K562 (cell line): ENCODE measurements around the gene STX3. TPM values are rescaled to one million over a fixed set of nuclear protein-coding genes. Genes with fewer than 3 reads are reported as not detected.

Experiments used
- ARID2 ChIP-seq: fragments of 450-650 bp; IDR thresholded peaks from 2 replicates; pipeline ENCODE4 v1.6.1; 2017; ENCODE audit warnings: antibody characterized with exemption, mild to moderate bottlenecking
- ASH1L ChIP-seq: fragments of 450-650 bp; IDR thresholded peaks from 2 replicates; pipeline ENCODE4 v1.6.1; 2018; ENCODE audit warnings: borderline replicate concordance, mild to moderate bottlenecking, low read depth; ENCODE audit not compliant: partially characterized antibody
- BHLHE40 ChIP-seq: IDR thresholded peaks from 2 replicates; pipeline ENCODE4 v1.6.1; 2011; ENCODE audit warnings: low read length, improper control_type of control experiment
- CEBPB ChIP-seq: fragments of 450-650 bp; IDR thresholded peaks from 2 replicates; pipeline ENCODE4 v1.6.1; 2016; ENCODE audit warnings: missing genetic modification characterization, missing compliant biosample characterization
- CEBPG ChIP-seq, 3 experiments: fragments of 200-800 bp in 1 of 3; sonication (Bioruptor generic) in 1 of 3; sonication (generic) in 1 of 3; formaldehyde crosslinking in 1 of 3; IDR thresholded peaks in 2 of 3; conservative IDR thresholded peaks in 1 of 3; 2 replicates each; pipeline versions ENCODE4 v1.6.1 to v1.8.0; 2016 to 2022; ENCODE audit warnings: missing compliant biosample characterization in 2 of 3, missing genetic modification characterization in 2 of 3, mild to moderate bottlenecking in 1 of 3, missing genetic modification reagents in 1 of 3
- CTBP1 ChIP-seq: fragments of 450-650 bp; IDR thresholded peaks from 2 replicates; pipeline ENCODE4 v1.6.1; 2016; ENCODE audit warnings: borderline replicate concordance
- DEAF1 ChIP-seq: fragments of 450-650 bp; formaldehyde crosslinking; IDR thresholded peaks from 2 replicates; pipeline ENCODE4 v1.4.0; 2020; ENCODE audit warnings: mild to moderate bottlenecking, moderate library complexity
- ERF ChIP-seq: fragments of 450-650 bp; formaldehyde crosslinking; IDR thresholded peaks from 2 replicates; pipeline ENCODE4 v1.4.0; 2020; ENCODE audit warnings: mild to moderate bottlenecking, mixed read lengths
- HMG20A ChIP-seq: fragments of 450-650 bp; formaldehyde crosslinking; conservative IDR thresholded peaks from 2 replicates; pipeline ENCODE4 v1.4.0; 2020; ENCODE audit warnings: mild to moderate bottlenecking, mixed read lengths
- HMG20B ChIP-seq: fragments of 250-450 bp; sonication (Bioruptor Pico); IDR thresholded peaks from 2 replicates; pipeline ENCODE4 v1.5.0; 2021; ENCODE audit warnings: mild to moderate bottlenecking
- JUN ChIP-seq, 2 experiments: sonication (generic) in 1 of 2; formaldehyde crosslinking in 1 of 2; IDR thresholded peaks; 2 replicates each; pipeline versions ENCODE4 v1.6.1 to v1.8.0; 2012 to 2022; ENCODE audit warnings: borderline replicate concordance in 2 of 2, mild to moderate bottlenecking in 2 of 2, improper control_type of control experiment in 1 of 2, low read depth in 1 of 2, low read length in 1 of 2, missing genetic modification reagents in 1 of 2
- KLF1 ChIP-seq: fragments of 450-650 bp; IDR thresholded peaks from 2 replicates; pipeline ENCODE4 v1.6.1; 2016; ENCODE audit warnings: missing genetic modification characterization, missing compliant biosample characterization
- L3MBTL2 ChIP-seq: fragments of 450-650 bp; IDR thresholded peaks from 2 replicates; pipeline ENCODE4 v1.6.1; 2016; ENCODE audit warnings: mild to moderate bottlenecking, moderate library complexity
- NCOA2 ChIP-seq, 2 experiments: fragments of 450-650 bp; IDR thresholded peaks; 2 replicates each; pipeline ENCODE4 v1.6.1; 2018; ENCODE audit warnings: mild to moderate bottlenecking in 2 of 2, moderate library complexity in 1 of 2; ENCODE audit not compliant: partially characterized antibody in 2 of 2
- NFIC ChIP-seq: fragments of 450-650 bp; IDR thresholded peaks from 2 replicates; pipeline ENCODE4 v1.6.1; 2017; ENCODE audit warnings: mild to moderate bottlenecking, inconsistent platforms
- POLR2A ChIP-seq: fragments of 450-650 bp; conservative IDR thresholded peaks from 2 replicates; pipeline ENCODE4 v1.6.1; 2016
- RCOR1 ChIP-seq, 2 experiments: IDR thresholded peaks; 2 replicates each; pipeline ENCODE4 v1.6.1; 2012; ENCODE audit warnings: low read depth in 2 of 2, low read length in 2 of 2, borderline replicate concordance in 1 of 2, improper control_type of control experiment in 1 of 2
- SIN3B ChIP-seq: fragments of 450-650 bp; IDR thresholded peaks from 2 replicates; pipeline ENCODE4 v1.6.1; 2017; ENCODE audit warnings: low read depth, mild to moderate bottlenecking, moderate library complexity
- TFAP4 ChIP-seq: sonication (generic); formaldehyde crosslinking; IDR thresholded peaks from 2 replicates; pipeline ENCODE4 v1.8.0; 2022; ENCODE audit warnings: missing genetic modification reagents, mild to moderate bottlenecking, moderate library complexity, borderline replicate concordance
- TSC22D4 ChIP-seq: fragments of 450-650 bp; IDR thresholded peaks from 2 replicates; pipeline ENCODE4 v1.6.1; 2016; ENCODE audit warnings: missing genetic modification characterization, missing biosample characterization, control low read depth
- ZNF23 ChIP-seq: fragments of 250-450 bp; sonication (Bioruptor Pico); IDR thresholded peaks from 2 replicates; pipeline ENCODE4 v1.4.0; 2020; ENCODE audit warnings: mild to moderate bottlenecking
- ZNF263 ChIP-seq: sonication (generic); formaldehyde crosslinking; IDR thresholded peaks from 2 replicates; pipeline ENCODE4 v1.8.0; 2022; ENCODE audit warnings: mild to moderate bottlenecking, missing genetic modification reagents, borderline replicate concordance
- ZNF316 ChIP-seq: fragments of 450-650 bp; IDR thresholded peaks from 2 replicates; pipeline ENCODE4 v1.6.1; 2016
- ZNF384 ChIP-seq: IDR thresholded peaks from 2 replicates; pipeline ENCODE4 v1.6.1; 2012; ENCODE audit warnings: low read depth, low read length, improper control_type of control experiment
- ZNF395 ChIP-seq: fragments of 200-800 bp; sonication (Bioruptor generic); IDR thresholded peaks from 2 replicates; pipeline ENCODE4 v1.6.1; 2017; ENCODE audit warnings: missing genetic modification characterization, missing compliant biosample characterization
- ZNF780A ChIP-seq: fragments of 250-450 bp; sonication (Bioruptor Pico); IDR thresholded peaks from 2 replicates; pipeline ENCODE4 v1.5.0; 2021; ENCODE audit warnings: mild to moderate bottlenecking
- polyA plus RNA-seq, 8 experiments: library from polyadenylated mRNA; depleted of rRNA in 4 of 8; stranded (reverse) in 5 of 8; unstranded in 3 of 8; fragments of >200 nt; fragmentation: Nextera tagmentation in 2 of 8; fragmentation: Illumina TruSeq in 1 of 8; extraction: Ambion mirVana in 2 of 8; extraction: Trizol in 1 of 8; gene quantifications; 2 replicates each; pipeline versions ENCODE4 v1.2.1 to v1.2.3, GENCODE V29; 2011 to 2014; ENCODE audit warnings: inconsistent platforms in 1 of 8, missing spikeins in 1 of 8
- total RNA-seq, 7 experiments: library from RNA; depleted of rRNA in 6 of 7; stranded (reverse); fragments of >200 nt in 6 of 7; fragmentation: Illumina TruSeq in 2 of 7; extraction: Trizol in 2 of 7; gene quantifications; 2 replicates each; pipeline versions ENCODE4 v1.2.1 to v1.2.3, GENCODE V29; 2011 to 2021; ENCODE audit warnings: low replicate concordance in 1 of 7

The STX3 gene
- total and polyA plus RNA-seq, 9 of the 15 experiments (the other 6 are each of a cell fraction or from before 2014, with no cell fraction given), result 12.0 to 91.6 (median 48.7) TPM

GRCh38 chr11:59822989-59823566 is 67.9 kb downstream of the STX3 start (continued):
- TF ChIP-seq RCOR1 (IDR thresholded peaks at IDR 0.05; ENCODE audit: borderline replicate concordance in 1 of 2, low read depth in 2 of 2, low read length in 2 of 2) (no peak), HMG20B (no peak), KLF1 (no peak), ZNF263 (CRISPR knock-in tag) (no peak), HMG20A (no peak), ZNF23 (CRISPR knock-in tag) (no peak), TSC22D4 (tag) (no peak), ZNF395 (CRISPR knock-in tag) (no peak), SIN3B (no peak), CTBP1 (no peak), JUN (IDR thresholded peaks at IDR 0.05; ENCODE audit: borderline replicate concordance, low read depth, low read length) (no peak), JUN (CRISPR knock-in tag; IDR thresholded peaks at IDR 0.05; ENCODE audit: borderline replicate concordance) (no peak), CEBPB (peak; percentile 99), BHLHE40 (no peak), ZNF384 (0 out of 2 replicates have a peak, but pooled peaks have one; percentile 22), ASH1L (no peak), ERF (CRISPR knock-in tag) (no peak), NFIC (0 out of 2 replicates have a peak, but pooled peaks have one; percentile 8), POLR2A (no peak), ARID2 (peak; percentile 79), L3MBTL2 (no peak), TFAP4 (CRISPR knock-in tag) (peak; percentile 29; the same call in 1 of the 2 replicates), CEBPG (CRISPR knock-in tag; IDR thresholded peaks at IDR 0.05) (peak; percentile 91), CEBPG (tag; conservative IDR thresholded peaks at IDR 0.05 in 1 of 2, IDR thresholded peaks at IDR 0.05 in 1 of 2) (peak; percentile 95 to 98), ZNF780A (CRISPR knock-in tag) (no peak), ZNF316 (no peak), NCOA2 (IDR thresholded peaks at IDR 0.05; ENCODE audit: partially characterized antibody in 2 of 2) (peak in 1 of 2 experiments; percentile 14), DEAF1 (CRISPR knock-in tag) (peak; percentile 86)
